Left ventricle myocardium inferior (tissue), 1 donor: ENCODE measurements around the gene NUBPL. TPM values are rescaled to one million over a fixed set of nuclear protein-coding genes. Genes with fewer than 3 reads are reported as not detected.
A peak's percentile ranks its signal among the peaks of the same experiment; 100 is the strongest.

Experiments used
- DNase-seq: peaks from one replicate; pipeline ENCODE4 v3.0.0-alpha.2; 2020
- H3K27ac ChIP-seq: fragments of 200-600 bp; replicated peaks from 2 replicates; pipeline ENCODE4 v1.8.0; 2021
- H3K27me3 ChIP-seq: fragments of 200-600 bp; 2 replicates; pipeline ENCODE4 v1.8.0; 2021; ENCODE audit warnings: low read depth
- H3K36me3 ChIP-seq: fragments of 200-600 bp; 2 replicates; pipeline ENCODE4 v1.8.0; 2021
- H3K4me1 ChIP-seq: fragments of 200-600 bp; 2 replicates; pipeline ENCODE4 v1.8.0; 2021
- H3K4me3 ChIP-seq: fragments of 200-600 bp; 2 replicates; pipeline ENCODE4 v1.8.0; 2021; ENCODE audit warnings: mild to moderate bottlenecking, moderate library complexity
- H3K9me3 ChIP-seq: fragments of 200-600 bp; replicated peaks from 2 replicates; pipeline ENCODE4 v1.8.0; 2021
- intact Hi-C: fragments of 100-400 bp; cut with micrococcal nuclease; formaldehyde crosslinking; loops from one replicate; pipeline ENCODE4 v1.11.0; 2022
- total RNA-seq: library from RNA; stranded (reverse); fragmentation: NEBNext Ultra II Directional; extraction: Animal tissue kit (Norgen Biotek cat#: 25700); gene quantifications from one replicate; pipeline ENCODE4 v1.2.1, GENCODE V29; 2021
- TF ChIP-seq, protein P1 (sequence below): fragments of 200-600 bp; IDR thresholded peaks from 2 replicates; pipeline ENCODE4 v1.8.0; 2021; ENCODE audit warnings: antibody characterized with exemption, mild to moderate bottlenecking, borderline replicate concordance
- donor health status: DM: no; HTN: yes; CAD: no; lungs with severe emphysema.

Gene NUBPL
- total RNA-seq, 1 donor from 2014 or later, result 32.2 TPM

DNA sequence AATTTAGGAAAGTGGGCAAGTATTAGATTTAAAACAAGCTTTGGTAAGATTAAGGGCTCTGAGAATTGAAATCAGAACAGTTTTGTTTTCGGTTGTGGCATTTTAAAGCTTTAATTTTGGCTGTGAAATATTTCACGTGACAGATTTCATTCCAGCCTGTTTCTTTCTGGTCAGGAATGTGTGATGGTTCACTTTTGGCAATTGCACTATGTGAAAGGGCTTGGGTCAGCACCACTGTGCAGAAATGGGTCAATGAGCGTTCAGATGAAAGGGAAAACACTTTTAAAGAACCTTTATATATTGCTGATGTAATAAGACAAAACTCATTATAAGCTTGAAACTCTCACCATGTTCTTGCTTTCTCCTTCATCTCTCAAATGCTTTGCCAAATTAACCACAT, 17.1 kb downstream of the NUBPL start:
- Histone ChIP-seq H3K36me3 (no peaks in the 10 kb centered on the region), H3K4me1 (peaks cover 57% of the 10 kb centered on the region), H3K27me3 (no peaks in the 10 kb centered on the region), H3K9me3 (no peaks in the 10 kb centered on the region), H3K27ac (peak overlapping the region; percentile 67), H3K4me3 (peak overlapping the region; percentile 39)
- intact Hi-C loops, result no loop called here
- no peak for DNase-seq
- TF ChIP-seq, protein P1, sequence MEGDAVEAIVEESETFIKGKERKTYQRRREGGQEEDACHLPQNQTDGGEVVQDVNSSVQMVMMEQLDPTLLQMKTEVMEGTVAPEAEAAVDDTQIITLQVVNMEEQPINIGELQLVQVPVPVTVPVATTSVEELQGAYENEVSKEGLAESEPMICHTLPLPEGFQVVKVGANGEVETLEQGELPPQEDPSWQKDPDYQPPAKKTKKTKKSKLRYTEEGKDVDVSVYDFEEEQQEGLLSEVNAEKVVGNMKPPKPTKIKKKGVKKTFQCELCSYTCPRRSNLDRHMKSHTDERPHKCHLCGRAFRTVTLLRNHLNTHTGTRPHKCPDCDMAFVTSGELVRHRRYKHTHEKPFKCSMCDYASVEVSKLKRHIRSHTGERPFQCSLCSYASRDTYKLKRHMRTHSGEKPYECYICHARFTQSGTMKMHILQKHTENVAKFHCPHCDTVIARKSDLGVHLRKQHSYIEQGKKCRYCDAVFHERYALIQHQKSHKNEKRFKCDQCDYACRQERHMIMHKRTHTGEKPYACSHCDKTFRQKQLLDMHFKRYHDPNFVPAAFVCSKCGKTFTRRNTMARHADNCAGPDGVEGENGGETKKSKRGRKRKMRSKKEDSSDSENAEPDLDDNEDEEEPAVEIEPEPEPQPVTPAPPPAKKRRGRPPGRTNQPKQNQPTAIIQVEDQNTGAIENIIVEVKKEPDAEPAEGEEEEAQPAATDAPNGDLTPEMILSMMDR, result no peak

DNA sequence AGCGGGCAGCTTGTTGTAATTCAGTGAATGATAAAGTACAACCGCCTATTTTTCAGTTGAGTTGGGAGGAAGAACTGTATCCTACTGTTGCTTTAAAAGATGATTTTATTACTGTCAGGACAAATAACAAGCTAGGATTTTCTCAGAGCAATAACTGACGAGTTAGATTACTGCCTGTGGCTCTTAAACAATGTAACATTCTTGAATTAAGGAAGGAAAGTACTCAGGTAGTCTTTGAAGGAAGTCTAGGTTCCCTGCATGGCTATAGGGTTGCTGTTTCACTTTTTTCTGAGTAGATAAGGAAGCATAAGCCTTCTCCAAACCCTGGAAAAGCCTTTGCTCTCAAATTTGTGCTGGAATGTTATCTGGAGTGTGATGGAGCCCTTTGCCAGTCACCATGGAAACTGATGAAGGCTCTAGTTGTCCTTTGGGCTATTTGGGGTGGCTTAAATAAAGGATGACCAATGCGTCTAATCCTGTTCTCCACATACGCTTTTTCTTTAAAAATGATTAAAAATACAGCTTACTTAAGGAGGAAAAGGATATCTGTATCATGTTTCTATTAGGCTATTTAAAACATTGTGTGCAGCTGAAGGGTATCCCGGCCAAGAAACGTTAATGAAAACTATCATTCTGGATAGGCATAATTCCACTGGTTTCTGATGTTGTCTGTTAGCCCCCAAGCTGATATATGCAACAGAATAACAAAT, 17.7 kb downstream of the NUBPL start:
- peak overlapping the region; percentile 1 for H3K4me3 ChIP-seq
- TF ChIP-seq, protein P1, result no peak
- no peaks in the 10 kb centered on the region for H3K36me3 ChIP-seq
- no peak for DNase-seq
- H3K27me3 ChIP-seq, result no peaks in the 10 kb centered on the region
- H3K27ac ChIP-seq, result peak overlapping the region; percentile 67
- H3K9me3 ChIP-seq, result no peaks in the 10 kb centered on the region
- intact Hi-C loops, result no loop called here
- peaks cover 58% of the 10 kb centered on the region for H3K4me1 ChIP-seq

GRCh38 chr14:31580234-31580633, 19.0 kb downstream of the NUBPL start:
- H3K27ac ChIP-seq, result no peak overlapping the region
- H3K27me3 ChIP-seq, result no peaks in the 10 kb centered on the region
- H3K9me3 ChIP-seq, result no peaks in the 10 kb centered on the region
- intact Hi-C loops, result no loop called here
- H3K4me1 ChIP-seq, result peaks cover 58% of the 10 kb centered on the region
- TF ChIP-seq, protein P1, result no peak
- no peak for DNase-seq
- no peaks in the 10 kb centered on the region for H3K36me3 ChIP-seq
- no peak overlapping the region for H3K4me3 ChIP-seq

DNA sequence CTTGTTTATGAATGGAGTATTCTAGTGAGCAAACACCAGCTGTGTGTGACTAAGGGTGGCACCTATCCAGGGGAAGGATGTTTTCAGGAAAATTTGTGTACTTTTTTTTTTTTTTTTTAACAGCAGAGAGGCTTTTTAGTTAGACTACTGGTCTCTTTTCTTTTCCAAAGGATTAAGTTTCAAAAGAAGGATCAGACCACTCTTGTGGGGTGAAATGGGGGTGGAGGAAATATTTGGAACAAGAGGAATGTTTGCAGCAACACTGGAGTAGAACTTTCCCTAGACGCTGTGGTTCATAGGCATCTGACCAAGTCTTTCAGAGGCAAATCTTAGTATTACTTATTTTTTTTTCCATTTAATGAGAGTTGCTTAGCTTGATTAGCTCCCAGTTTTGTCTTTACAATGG, 21.1 kb downstream of the NUBPL start:
- no peak overlapping the region for H3K4me3 ChIP-seq
- TF ChIP-seq, protein P1, result no peak

DNA sequence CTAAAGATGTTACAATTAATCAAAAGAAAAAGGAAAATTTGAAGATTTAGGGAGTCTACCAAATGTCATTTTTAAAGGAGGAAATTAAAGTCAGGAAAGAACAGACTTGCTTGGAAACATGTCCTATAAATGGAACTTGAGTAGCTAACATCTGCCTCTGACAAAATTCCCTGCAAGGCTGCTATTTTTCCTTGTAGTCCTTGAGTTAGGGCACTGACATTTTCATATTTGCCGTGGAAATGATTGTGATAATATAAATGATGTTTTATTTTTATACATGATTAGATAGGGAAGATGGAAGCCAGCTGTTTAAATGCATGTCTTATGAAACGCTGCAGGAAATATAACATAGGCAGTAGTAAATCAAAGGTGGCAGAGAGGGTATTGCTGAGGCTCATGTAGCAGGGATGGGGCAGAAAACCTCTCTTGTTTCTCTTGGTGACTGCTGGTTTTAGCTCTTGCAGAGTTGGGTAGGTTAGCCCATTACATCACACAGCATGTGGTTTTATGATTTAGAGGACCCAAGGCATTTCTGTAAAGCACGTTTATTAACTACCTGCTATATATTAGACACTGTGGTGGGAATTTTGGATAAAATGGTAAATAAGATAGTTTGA, 21.7 kb downstream of the NUBPL start:
- Histone ChIP-seq H3K27ac (peak overlapping the region; percentile 53), H3K4me1 (peaks cover 50% of the 10 kb centered on the region), H3K36me3 (no peaks in the 10 kb centered on the region), H3K9me3 (no peaks in the 10 kb centered on the region), H3K4me3 (no peak overlapping the region), H3K27me3 (no peaks in the 10 kb centered on the region)
- TF ChIP-seq, protein P1, result no peak
- DNase-seq, result no peak
- intact Hi-C loops, result no loop called here

More for the DNA sequence above, 21.1 kb downstream of the NUBPL start:
- H3K36me3 ChIP-seq, result no peaks in the 10 kb centered on the region
- H3K4me1 ChIP-seq, result peaks cover 57% of the 10 kb centered on the region
- DNase-seq, result no peak
- intact Hi-C loops, result no loop called here
- peak overlapping the region; percentile 53 for H3K27ac ChIP-seq
- no peaks in the 10 kb centered on the region for H3K27me3 ChIP-seq
- no peaks in the 10 kb centered on the region for H3K9me3 ChIP-seq
